HCT116 (cell line): ENCODE data around the gene PCNX1.

Source experiments
- CEBPB ChIP-seq: IDR thresholded peaks from 2 replicates; pipeline ENCODE4 v1.6.1; 2012; ENCODE audit warnings: low read depth
- CTCF ChIP-seq, 3 experiments: fragments of 200-600 bp in 1 of 3; sonication (generic) in 1 of 3; IDR thresholded peaks in 2 of 3; conservative IDR thresholded peaks in 1 of 3; 2 replicates each; pipeline ENCODE4 v1.5.1; 2012 to 2017; ENCODE audit warnings: low read depth in 2 of 3, low read length in 2 of 3, antibody characterized with exemption in 1 of 3, borderline replicate concordance in 1 of 3, control low read depth in 1 of 3, mild to moderate bottlenecking in 1 of 3, mixed read lengths in 1 of 3, mixed run types in 1 of 3, moderate library complexity in 1 of 3; ENCODE audit not compliant: insufficient read depth in 1 of 3
- SP1 ChIP-seq: IDR thresholded peaks from 2 replicates; pipeline ENCODE4 v1.6.1; 2012; ENCODE audit warnings: low read depth

GRCh38 chr14:71143381-71144290 is 236.4 kb downstream of the PCNX1 start:
- no peak for TF ChIP-seq CTCF (IDR thresholded peaks at IDR 0.05 in 2 of 3, conservative IDR thresholded peaks at IDR 0.05 in 1 of 3; ENCODE audit: borderline replicate concordance in 1 of 3, insufficient read depth in 1 of 3, low read depth in 2 of 3, low read length in 2 of 3)
- TF ChIP-seq CEBPB: no peak
- TF ChIP-seq SP1: no peak
